SK-N-SH (cell line): Measurements from ENCODE around the gene GAS7.

Source experiments
- EZH2phosphoT487 ChIP-seq: fragments of 200-600 bp; sonication (generic); IDR thresholded peaks from 2 replicates; pipeline ENCODE4 v1.6.1; 2017; ENCODE audit warnings: low read depth, mixed run types, mild to moderate bottlenecking, antibody characterized with exemption, moderate library complexity, borderline replicate concordance
- GABPA ChIP-seq: IDR thresholded peaks from 2 replicates; pipeline ENCODE4 v1.4.0; 2012; ENCODE audit warnings: low read depth, mild to moderate bottlenecking
- MXI1 ChIP-seq: IDR thresholded peaks from 2 replicates; pipeline ENCODE4 v1.6.1; 2012; ENCODE audit warnings: mild to moderate bottlenecking, low read depth, low read length, improper control_type of control experiment
- TF ChIP-seq, protein P1 (sequence below): fragments of 200-600 bp; sonication (generic); IDR thresholded peaks from 2 replicates; pipeline ENCODE4 v1.6.1; 2017; ENCODE audit warnings: antibody characterized with exemption, mild to moderate bottlenecking, moderate library complexity

- TF ChIP-seq MXI1 (no peak), GABPA (no peak), EZH2phosphoT487 (no peak)
- TF ChIP-seq, protein P1, sequence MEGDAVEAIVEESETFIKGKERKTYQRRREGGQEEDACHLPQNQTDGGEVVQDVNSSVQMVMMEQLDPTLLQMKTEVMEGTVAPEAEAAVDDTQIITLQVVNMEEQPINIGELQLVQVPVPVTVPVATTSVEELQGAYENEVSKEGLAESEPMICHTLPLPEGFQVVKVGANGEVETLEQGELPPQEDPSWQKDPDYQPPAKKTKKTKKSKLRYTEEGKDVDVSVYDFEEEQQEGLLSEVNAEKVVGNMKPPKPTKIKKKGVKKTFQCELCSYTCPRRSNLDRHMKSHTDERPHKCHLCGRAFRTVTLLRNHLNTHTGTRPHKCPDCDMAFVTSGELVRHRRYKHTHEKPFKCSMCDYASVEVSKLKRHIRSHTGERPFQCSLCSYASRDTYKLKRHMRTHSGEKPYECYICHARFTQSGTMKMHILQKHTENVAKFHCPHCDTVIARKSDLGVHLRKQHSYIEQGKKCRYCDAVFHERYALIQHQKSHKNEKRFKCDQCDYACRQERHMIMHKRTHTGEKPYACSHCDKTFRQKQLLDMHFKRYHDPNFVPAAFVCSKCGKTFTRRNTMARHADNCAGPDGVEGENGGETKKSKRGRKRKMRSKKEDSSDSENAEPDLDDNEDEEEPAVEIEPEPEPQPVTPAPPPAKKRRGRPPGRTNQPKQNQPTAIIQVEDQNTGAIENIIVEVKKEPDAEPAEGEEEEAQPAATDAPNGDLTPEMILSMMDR = no peak
Observed at GRCh38 chr17:9926150-9926804, 272.1 kb downstream of the GAS7 start.
